CD4-positive, alpha-beta T cell treated with Interleukin-21 for 1 hour (primary cell): ENCODE measurements around the gene DRC3.

Experiments
- DNase-seq: peaks from one replicate; pipeline ENCODE4 v3.0.0-alpha.2; 2020

The DRC3 gene

DNA sequence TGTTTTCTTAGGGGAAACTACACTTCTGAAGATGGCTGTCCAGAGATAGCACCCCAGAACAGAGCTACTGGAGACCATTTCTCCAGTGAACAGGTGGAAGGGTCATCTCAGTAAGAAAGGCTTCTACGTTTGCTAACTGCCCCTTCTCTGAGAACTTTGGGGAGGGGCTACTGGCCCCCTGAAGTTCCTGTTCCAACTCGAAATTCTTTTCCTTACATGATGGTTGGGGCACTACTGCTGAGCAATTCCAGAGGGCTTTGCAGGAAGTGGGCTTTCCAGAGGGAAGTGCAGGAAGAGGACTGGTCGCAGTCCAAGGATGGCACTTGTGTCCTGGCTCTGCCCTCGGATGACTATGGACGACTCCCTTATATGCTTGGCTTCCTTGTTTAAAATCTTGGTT is 31.6 kb upstream of the DRC3 start:
- no peak for DNase-seq

DNA sequence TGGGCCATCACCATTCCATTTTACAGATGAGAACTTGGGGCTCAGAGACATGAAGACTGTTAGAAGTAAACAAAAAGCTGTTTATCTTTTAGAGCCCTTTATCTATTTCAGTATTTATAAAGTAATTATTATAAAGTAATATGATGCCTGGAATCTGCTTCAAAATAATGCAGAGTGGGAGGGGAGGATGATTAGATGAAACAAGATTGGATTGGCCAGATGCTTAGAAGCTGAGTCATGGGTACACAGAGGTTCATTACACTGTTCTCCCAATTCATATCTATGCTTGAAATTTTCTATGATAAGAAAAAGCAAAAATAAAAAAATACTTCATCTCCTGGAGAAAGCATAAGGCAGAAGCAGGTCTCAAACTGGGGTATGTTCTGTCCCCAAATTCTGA is 29.8 kb upstream of the DRC3 start:
- DNase-seq, result no peak

DNA sequence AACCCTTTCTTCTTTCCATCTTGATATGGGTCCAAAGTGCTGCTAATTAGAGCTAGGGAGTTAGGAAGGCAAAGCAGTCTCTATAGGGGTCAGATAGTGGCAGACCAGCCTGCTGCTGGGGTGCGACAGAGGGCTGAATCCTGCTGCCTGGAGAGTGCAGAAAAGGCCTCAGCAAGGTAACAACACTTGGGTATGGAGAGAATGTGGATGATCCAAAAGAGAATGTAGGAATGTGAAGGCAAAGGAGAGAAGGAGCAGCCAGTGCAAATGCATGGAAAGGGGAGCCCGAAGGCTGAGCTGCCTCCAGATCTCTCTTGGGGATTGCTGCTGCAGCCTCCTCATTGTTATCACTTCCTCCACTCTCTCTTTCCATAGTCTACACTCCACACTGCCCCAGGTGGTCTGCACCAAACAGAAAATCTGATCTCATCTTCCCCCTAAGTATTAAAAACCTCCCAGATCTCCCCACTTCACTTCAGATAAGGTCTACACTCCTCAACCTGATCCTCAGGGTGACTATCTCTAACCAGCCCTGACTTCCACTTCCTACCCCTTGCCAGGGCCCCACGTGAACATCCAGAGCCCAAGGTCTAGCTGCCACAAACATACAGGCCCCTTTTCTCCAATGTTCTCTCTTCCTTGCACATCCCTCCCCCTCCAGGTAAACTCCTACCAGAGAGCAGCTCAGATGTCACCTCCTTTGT is 29.2 kb upstream of the DRC3 start:
- no peak for DNase-seq

DNA sequence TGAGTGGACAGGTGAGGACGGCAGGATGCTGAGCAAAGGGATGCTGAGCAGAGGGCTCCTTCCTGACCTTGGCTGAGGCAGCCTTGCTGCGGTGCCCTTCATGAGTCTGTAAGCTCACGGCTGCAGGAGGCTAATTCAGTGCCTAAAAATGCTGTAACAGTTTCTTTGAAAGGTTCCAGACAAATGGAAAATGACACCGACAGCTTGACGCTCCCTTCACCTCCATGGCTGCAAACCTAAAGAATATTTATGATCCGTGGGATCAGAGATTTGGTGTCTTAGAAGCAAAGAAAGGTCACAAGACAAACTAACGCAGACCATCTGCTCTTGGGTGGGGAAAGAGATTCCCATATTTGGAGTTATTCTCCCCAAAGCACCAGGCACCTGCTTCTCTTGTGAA is 28.4 kb upstream of the DRC3 start:
- DNase-seq, result no peak

DNA sequence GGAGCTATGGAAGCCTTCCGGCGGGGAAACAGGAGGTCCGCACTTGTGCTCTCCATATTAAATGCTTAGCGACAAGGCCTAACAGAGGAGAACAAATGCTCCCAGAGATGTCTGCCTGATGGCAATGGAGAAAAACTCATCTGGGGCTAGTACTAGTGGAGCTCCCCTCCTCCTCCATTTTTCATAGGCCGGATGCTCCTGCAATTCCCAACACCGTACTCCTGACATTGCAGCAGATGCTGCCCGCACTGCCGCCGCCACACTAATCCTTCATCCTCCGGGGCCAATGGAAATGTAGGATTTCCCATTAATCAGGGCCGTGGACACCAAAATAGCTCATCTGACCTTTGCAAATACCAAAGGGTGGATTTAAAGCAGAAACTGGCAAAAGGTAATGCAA is 27.9 kb upstream of the DRC3 start:
- DNase-seq, result no peak

DNA sequence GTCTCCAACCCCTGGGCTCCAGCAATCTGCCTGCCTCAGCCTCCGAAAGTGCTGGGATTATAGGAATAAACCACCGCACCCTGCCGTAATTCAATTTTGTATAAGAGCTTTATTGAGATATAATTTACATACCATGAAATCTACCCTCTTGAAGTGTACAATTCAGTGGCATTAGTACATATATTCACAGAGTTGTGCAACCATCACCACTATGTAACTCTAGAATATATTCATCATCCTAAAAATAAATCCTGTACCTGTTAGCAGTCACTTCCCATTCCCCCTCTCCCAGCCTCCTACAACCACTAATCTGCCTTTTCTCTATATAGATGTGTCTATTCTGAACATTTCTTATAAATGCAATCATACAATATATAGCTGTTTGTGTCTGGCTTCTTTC is 26.6 kb upstream of the DRC3 start:
- DNase-seq, result no peak

DNA sequence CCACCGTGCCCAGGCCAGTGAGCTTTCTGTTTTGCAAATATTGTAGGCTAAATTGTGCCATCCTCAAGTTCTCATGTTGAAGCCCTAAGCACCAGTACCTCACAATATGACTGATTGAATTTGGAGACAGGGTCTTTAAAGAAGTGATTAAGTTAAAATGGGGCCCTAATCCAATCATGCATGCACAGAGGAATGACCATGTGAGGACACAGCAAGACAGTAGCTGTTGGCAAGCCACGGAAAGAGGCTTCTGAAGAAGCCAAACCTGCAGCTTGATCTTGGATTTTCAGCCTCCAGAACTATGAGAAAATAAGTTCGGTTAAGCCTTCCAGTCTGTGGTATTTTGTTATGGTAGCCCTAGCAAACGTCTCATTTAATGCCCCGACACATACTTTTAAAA is 25.4 kb upstream of the DRC3 start:
- no peak for DNase-seq

DNA sequence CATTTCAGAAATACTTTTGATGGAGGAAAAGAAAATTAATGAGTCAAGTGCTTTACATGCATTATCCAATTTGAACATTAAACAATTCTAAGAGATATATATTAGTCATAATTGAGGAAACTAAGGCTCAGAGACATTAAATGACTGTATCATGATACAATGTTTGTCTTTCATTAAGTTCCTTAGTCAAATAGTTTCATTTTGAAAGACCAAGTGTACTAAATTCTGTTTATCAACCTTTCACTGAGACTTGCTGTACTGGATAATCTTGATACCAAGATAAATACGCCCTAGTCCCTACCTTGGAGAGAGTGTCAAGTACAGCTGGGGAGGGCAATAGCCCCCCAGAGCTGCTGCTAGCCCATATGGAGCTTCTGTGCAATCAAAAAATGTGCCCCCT is 24.7 kb upstream of the DRC3 start:
- no peak for DNase-seq

DNA sequence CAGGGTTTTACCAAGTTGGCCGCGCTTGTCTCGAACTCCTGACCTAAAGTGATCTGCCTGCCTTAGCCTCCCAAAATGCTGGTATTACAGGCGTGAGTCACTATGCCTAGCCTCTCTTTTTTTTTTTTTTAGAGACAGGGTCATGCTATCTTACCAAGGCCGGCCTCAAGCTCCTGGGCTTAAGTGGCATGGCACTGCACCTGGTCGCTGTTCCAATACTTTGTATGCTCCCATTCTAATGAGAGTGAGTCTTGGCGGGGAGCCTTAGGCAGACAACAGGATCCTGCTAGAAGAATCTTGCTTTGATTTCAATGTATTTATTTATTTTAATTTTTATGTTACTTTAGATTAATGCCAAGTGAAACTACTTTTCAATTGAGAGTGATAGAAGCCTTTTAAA is 22.3 kb upstream of the DRC3 start:
- no peak for DNase-seq

DNA sequence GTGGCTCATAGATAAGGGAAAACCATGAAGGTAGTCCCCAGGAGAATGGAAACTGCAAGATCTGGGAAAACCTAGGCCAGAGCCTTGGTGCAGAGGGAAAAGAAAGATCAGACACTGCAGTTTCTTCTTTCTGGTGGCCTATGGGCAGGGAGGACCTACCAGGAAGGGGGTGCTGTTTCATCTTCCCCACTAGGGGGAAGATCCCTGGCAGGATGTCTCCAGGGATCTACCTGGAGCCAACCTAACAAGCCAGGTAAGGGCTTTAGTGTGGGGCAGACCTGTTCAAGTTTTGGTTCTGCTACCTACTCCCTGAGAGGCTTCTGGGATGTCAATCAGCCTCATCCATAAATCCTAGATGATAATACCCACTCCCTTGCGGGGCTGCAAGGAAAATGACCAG is 21.9 kb upstream of the DRC3 start:
- DNase-seq, result no peak

DNA sequence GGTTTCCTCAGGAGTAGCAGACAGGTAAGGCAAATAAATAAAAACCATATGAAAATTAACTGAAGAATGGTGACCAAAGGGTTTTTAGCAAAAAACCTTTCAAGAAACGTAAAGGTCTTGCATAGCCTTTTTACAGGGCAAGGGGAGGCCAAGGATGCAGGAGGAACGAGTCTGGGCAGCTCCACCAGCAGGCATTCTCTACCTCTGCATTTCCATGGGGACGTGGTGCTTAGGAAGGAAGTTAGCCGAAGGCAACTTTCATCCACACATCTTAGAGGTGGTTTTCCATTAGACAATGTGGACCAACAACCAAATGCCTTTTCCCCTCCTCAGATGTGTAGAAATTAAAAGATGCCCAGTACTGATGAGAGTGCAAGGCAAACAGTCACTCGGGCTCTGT is 21.1 kb upstream of the DRC3 start:
- DNase-seq, result no peak

DNA sequence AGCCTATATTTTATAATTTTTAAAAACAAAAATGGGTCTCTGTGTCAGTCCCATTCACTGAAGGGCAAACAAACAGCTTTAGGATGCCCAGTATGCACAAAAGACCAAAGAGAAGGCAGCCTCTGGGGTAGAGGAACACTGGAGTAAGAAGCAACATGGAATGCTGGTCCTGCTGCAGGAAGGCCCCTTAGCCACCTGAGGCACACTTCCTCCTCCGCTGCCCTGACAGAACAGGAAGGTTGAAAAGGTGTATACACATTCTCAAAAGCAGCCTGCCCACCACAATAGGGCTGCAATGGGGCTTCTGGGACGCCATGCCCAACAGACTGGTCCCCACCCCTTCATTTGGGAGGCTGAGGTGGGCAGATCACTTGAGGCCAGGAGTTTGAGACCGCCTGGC is 20.0 kb upstream of the DRC3 start:
- no peak for DNase-seq

DNA sequence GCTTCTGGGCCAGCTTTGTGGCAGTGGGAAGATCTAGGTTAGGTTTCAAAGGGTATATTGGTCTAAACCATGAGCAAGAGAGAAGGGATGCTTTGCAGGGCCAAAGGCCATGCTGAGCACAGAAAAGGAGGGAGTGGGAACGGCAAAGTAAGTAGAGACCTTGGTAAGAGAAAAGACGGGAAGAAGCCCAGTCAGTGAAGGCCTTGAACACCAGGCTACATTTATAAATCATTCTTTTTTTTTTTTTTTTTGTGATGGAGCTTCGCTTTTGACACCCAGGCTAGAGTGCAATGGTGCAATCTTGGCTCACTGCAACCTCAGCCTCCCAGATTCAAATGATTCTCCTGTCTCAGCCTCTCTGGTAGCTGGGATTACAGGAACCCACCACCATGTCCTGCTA is 18.6 kb upstream of the DRC3 start:
- DNase-seq, result no peak

DNA sequence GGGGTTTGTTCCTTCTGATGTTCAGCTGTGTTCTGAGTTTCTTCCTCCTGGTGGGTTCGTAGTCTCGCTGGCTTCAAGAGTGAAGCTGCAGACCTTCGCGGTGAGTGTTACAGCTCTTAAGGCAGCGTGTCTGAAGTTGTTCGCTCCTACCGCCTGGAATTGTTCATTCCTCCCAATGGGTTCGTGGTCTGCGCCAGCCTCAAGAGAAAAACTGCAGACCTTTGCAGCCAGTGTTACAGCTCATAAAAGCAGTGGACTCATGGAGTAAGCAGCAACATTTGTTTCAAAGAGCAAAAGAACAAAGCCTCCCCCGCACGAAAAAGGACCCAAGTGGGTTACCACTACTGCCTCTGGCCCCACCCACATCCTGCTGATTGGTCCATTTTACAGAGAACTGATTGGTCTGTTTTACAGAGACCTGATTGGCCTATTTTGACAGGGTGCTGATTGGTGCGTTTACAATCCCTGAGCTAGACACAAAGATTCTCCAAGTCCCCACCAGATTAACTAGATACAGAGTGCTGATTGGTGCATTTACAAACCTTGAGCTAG is 16.8 kb upstream of the DRC3 start:
- DNase-seq, result peak; percentile 17

DNA sequence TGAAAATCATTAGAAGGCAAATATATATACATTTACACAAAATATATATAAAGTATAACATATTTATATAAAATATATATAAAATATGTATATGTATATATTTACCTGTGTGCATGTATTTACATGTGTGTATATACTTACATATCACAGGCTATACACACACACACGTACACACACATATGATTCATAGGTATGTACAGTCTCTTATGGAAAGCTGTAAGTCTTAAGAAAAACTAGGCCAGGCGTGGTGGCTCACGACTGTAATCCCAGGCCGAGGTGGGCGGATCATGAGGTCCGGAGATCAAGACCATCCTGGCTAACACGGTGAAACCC is 15.1 kb upstream of the DRC3 start:
- no peak for DNase-seq

DNA sequence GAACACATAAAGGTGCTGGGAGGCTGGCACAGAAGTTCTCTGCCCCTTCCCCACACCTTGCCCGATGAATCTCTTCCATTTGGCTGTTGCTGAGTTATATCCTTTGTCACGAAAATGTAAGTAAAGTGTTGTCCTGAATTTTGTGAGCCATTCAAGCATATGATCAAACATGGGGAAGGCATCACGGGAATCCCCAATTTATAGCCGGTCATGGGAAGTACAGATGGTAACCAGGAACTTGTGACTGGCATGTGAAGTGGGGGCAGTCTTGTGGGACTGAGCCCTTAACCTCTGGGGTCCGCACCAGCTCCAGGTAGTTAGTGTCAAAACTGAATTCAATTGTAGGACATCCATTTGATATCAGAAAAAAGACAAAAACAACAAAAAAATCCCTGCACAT is 13.7 kb upstream of the DRC3 start:
- DNase-seq, result peak; percentile 14

DNA sequence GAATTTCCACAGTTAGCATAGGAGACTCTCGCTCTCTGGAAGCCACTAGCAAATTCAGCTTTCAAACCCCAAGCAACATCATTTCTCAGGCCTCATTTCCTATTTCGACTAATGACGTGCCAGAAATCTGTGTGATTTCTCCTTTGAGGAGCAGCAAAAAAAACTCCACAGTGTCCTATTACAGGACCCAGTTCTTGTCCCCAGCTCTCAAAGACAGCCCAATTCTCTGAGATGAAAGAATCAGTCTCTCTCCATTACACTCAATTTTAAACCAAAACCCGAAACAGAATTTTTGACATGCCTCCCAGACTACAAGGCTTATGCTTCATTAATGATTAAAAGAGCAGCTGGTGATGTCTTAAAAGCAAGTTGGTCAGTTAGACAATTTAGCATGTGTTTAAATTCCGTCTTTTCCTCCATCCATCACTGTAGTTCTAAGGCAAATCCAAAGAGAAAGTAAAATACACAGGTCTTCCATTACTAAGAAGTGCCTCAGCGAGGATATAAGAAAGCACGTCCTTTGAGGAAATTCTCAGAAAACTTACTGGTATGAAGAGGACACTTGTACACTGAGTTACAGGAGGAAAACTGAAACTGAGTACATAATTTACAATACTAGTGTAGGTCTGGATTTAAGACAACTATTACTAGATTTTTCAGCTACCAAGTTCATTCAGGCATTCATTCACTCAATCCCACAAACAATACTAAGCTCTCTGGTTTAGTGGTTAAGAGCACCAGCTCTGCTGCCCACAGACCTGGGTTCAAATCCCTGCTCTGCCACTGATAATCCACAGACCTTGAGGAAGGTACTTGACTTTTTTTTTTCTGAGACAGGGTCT is 12.9 kb upstream of the DRC3 start:
- DNase-seq, result peak; percentile 43

DNA sequence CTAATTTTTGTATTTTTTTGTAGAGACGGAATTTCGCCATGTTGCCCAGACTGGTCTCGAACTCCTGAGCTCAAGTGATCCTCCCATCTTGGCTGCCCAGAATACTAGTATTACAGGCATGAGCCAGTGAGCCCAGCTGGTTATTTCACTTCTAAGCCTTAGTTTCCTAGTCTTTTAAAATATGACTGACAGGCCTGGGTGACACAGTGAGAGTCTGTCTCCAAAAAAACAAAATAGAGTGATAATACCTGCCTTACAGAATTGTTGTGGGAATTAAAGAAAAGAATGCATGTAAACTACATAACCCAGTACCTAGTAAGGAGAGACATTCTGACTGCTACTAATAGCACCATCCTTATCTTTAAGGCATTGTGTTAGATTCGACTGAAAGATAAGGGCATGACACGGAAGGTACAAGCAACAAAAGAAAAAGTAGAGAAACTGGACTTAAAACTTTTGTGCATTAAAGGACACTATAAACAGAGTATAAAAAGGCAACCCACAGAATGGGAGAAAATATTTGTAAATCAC is 12.1 kb upstream of the DRC3 start:
- no peak for DNase-seq

DNA sequence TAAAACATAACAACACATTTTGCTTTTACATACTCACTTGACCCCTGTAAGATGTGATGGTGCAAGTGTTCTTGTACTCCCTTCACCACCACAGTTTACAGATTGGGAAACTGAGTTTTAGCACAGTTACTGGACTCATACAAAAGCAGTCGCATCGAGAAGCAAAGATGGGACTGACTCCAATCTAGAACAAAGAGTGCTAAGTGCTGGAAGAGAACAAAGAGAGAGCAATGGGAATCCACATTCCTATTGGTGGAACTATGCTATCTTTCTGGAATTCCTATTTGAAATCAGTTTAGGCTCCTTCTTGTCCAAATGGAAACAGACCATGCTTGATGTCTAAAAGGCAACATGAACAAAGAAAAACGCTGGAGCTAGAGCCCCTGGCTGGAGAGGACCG is 9.6 kb upstream of the DRC3 start:
- no peak for DNase-seq

DNA sequence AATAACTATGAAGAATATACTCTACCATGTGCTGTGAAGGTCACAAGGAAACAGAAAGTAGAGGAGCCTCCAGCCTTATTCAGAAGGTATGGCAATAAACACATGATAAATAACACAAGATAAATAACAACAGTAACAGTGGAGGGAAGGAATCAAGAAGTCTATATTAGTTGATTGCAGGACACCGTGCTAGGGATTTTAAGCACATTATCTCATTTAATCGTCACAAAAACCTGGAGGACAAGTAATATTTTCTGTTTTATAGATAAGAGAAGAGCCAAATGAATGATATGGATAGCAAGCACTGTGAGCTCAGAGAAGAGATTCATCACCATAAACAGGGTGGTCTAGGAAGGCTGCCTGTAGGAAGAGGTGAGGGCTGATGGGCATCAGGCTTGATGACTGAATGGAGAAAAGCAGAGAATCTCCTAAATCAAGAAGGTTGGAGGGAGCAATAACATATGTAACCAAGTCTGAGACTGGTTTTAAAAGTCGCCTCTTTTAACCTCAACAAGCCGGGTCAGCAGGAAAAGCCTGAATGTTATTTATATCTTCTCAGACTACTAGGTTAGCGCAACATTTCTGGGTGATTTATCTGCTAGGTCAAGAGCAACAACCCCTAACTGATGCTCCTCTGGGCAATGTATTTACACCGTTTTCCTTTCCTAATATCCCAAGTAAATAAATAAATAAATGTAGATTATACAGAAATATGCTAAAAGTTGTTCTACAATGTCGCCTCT is 8.8 kb upstream of the DRC3 start:
- DNase-seq, result no peak

DNA sequence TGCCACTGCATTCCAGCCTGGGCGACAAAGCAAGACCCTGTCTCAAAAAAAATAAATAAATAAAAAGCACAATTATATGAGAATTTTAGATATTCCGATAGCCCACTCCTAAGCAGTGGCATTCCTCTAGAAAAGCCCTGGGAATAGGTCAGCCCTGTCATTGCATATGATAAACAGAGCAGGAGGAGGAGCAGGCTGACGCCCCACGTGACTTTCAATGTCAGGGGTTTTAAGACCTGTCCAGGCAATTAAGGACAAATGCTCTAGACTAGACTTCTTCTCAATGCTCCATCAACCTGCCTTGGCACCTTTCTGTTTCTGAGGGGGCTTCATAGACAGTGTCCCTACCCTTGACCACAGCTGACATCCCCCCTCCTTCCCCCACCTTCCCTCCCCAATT is 8.0 kb upstream of the DRC3 start:
- DNase-seq, result no peak

DNA sequence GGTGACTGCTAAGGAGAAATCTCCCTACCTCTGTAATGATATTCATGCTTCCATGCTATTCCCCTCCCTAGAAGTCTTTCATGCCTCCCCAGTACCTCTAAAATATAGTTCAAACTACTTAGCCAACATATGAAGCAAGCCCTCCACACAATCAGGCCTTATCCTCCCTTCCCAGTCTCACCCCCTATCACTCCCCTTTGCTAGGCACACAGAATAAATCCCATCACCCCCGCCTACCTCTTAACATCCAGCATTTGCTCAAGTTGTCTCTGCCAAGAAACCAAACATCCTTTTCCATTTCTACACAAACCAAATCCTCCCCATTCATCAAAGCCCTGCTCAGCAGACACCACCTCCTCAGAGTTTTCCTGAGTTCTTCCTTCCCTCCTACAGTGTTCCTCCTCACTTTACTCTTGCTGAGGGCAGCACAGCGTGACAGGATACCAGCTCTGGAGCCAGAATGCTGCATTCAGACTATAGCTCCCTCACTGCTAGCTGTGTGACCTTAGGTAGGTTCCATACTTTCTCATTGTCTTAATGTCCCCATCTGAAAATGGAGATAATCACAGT is 7.4 kb upstream of the DRC3 start:
- no peak for DNase-seq

DNA sequence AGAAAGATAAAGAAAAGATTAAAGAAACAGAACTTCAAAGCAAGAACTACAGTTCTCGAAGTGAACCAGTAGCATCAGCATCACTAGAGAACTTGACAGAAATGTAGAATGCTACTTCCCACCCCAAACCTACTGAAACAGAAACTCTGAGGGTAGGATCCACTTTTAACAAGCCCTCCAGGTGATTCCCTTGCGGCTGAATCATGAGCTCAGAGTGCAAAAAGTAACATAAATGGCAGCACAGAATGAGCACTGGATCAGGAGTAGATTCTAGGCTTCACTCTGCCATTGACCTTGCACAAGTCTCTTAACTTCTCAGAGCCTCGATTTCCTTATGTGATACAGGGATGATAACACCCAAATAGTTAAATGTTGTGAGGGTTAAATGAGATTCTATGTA is 6.3 kb upstream of the DRC3 start:
- no peak for DNase-seq
